Neutrophil (primary cell): ENCODE measurements around the gene RNF146.

Experiments used
- H3K27ac ChIP-seq: fragments of 200-600 bp; sonication (generic); 2 replicates; pipeline ENCODE4 v1.5.1; 2016; ENCODE audit warnings: mild to moderate bottlenecking, moderate library complexity
- H3K27me3 ChIP-seq: fragments of 200-600 bp; sonication (generic); 2 replicates; pipeline ENCODE4 v1.6.0; 2016; ENCODE audit warnings: mild to moderate bottlenecking
- H3K36me3 ChIP-seq: fragments of 200-600 bp; sonication (generic); 2 replicates; pipeline ENCODE4 v1.5.1; 2017
- H3K4me1 ChIP-seq, 2 experiments: fragments of 200-600 bp in 1 of 2; sonication (generic) in 1 of 2; 1 replicate in 1 of 2; 2 replicates in 1 of 2; pipeline versions ENCODE4 v1.5.1 to v1.6.1; 2013 to 2016; ENCODE audit warnings: low read depth in 1 of 2, low read length in 1 of 2, mild to moderate bottlenecking in 1 of 2, moderate library complexity in 1 of 2; ENCODE audit not compliant: control insufficient read depth in 1 of 2, insufficient read depth in 1 of 2
- H3K4me3 ChIP-seq, 2 experiments: fragments of 200-600 bp in 1 of 2; sonication (generic) in 1 of 2; 1 replicate in 1 of 2; 2 replicates in 1 of 2; pipeline ENCODE4 v1.5.1; 2013 to 2016; ENCODE audit warnings: low read depth in 1 of 2, low read length in 1 of 2, mild to moderate bottlenecking in 1 of 2, moderate library complexity in 1 of 2
- H3K9me3 ChIP-seq: fragments of 200-600 bp; sonication (generic); 2 replicates; pipeline ENCODE4 v1.5.1; 2016
- CTCF ChIP-seq: fragments of 200-600 bp; sonication (generic); IDR thresholded peaks from 2 replicates; pipeline ENCODE4 v1.5.1; 2016; ENCODE audit warnings: antibody characterized with exemption

Gene RNF146

GRCh38 chr6:127289934-127290333, 23.3 kb downstream of the RNF146 start:
- Histone ChIP-seq H3K36me3 (peaks cover 65% of the 10 kb centered on the region), H3K27ac (peak overlapping the region; percentile 7), H3K4me1 (no peaks in the 10 kb centered on the region), H3K4me3 (no peak overlapping the region), H3K27me3 (no peaks in the 10 kb centered on the region), H3K9me3 (no peaks in the 10 kb centered on the region)
- TF ChIP-seq CTCF, result no peak

GRCh38 chr6:127290391-127291265, 24.0 kb downstream of the RNF146 start:
- H3K27ac ChIP-seq, result peak overlapping the region; percentile 7
- TF ChIP-seq CTCF, result no peak
- no peaks in the 10 kb centered on the region for H3K27me3 ChIP-seq
- no peaks in the 10 kb centered on the region for H3K9me3 ChIP-seq
- no peaks in the 10 kb centered on the region for H3K4me1 ChIP-seq
- peaks cover 61% of the 10 kb centered on the region for H3K36me3 ChIP-seq
- H3K4me3 ChIP-seq, result no peak overlapping the region

GRCh38 chr6:127291495-127291894, 24.8 kb downstream of the RNF146 start:
- Histone ChIP-seq H3K4me1 (no peaks in the 10 kb centered on the region), H3K4me3 (no peak overlapping the region), H3K36me3 (peaks cover 58% of the 10 kb centered on the region), H3K27me3 (no peaks in the 10 kb centered on the region), H3K9me3 (no peaks in the 10 kb centered on the region), H3K27ac (no peak overlapping the region)
- TF ChIP-seq CTCF, result no peak

DNA sequence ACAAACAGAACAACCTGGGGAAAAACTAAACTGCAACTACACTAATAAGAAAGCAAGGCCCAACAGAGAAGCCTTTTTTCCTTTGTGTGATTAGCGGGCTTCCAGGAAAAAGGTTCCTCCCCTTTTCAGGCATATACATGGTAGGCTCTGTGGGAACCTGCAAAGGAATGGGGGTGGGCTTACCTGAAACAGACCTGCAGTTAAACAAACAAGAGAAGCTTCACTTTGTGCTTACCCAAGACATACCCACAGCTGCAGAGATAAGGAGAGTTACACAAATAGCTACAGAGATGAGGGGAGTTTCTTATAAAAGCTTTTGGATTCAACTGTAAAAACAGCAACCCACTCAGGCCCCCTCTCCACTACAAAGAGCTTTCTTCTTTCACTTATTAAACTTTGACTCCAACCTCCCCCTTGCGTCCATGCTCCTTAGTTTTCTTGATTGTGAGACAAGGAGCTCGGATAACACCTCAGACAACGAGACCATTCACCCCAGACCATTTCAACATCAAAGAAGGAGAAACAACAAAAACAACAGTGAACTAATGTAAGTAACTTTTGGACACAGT, 30.9 kb downstream of the RNF146 start:
- H3K27ac ChIP-seq, result no peak overlapping the region
- no peaks in the 10 kb centered on the region for H3K27me3 ChIP-seq
- H3K9me3 ChIP-seq, result no peaks in the 10 kb centered on the region
- no peak for TF ChIP-seq CTCF
- no peaks in the 10 kb centered on the region for H3K4me1 ChIP-seq
- H3K36me3 ChIP-seq, result peaks cover 14% of the 10 kb centered on the region
- no peak overlapping the region for H3K4me3 ChIP-seq

GRCh38 chr6:127298475-127298874, 31.8 kb downstream of the RNF146 start:
- Histone ChIP-seq H3K27ac (no peak overlapping the region), H3K36me3 (peaks cover 14% of the 10 kb centered on the region), H3K27me3 (no peaks in the 10 kb centered on the region), H3K4me1 (no peaks in the 10 kb centered on the region), H3K4me3 (no peak overlapping the region), H3K9me3 (no peaks in the 10 kb centered on the region)
- no peak for TF ChIP-seq CTCF
